Glutamatergic neuron (in vitro differentiated cells): Measurements from ENCODE around the gene SLC38A9. TPM values are rescaled to one million over a fixed set of nuclear protein-coding genes. Genes with fewer than 3 reads are reported as not detected.
"Not testable (repeated sequence)": the region's sequence is repeated elsewhere in the genome, so short reads cannot be mapped to it uniquely, and the experiment has no call there.

ENCODE experiments used
- DNase-seq: peaks from one replicate; pipeline ENCODE4 v3.0.0; 2022
- H3K27ac Mint-ChIP-seq: one replicate; pipeline ENCODE4 v1.8.0; 2020; ENCODE audit warnings: mild to moderate bottlenecking, mixed read lengths, inconsistent platforms; ENCODE audit not compliant: unreplicated experiment
- H3K27me3 Mint-ChIP-seq: one replicate; pipeline ENCODE4 v1.8.0; 2020; ENCODE audit warnings: mild to moderate bottlenecking, moderate library complexity, mixed read lengths, inconsistent platforms; ENCODE audit not compliant: unreplicated experiment
- H3K36me3 Mint-ChIP-seq: one replicate; pipeline ENCODE4 v1.8.0; 2020; ENCODE audit warnings: mild to moderate bottlenecking, mixed read lengths, inconsistent platforms; ENCODE audit not compliant: unreplicated experiment
- H3K4me1 Mint-ChIP-seq: one replicate; pipeline ENCODE4 v1.8.0; 2020; ENCODE audit warnings: mild to moderate bottlenecking, low read depth, mixed read lengths, inconsistent platforms; ENCODE audit not compliant: unreplicated experiment
- H3K4me3 Mint-ChIP-seq: one replicate; pipeline ENCODE4 v1.8.0; 2020; ENCODE audit warnings: mild to moderate bottlenecking, mixed read lengths, inconsistent platforms; ENCODE audit not compliant: unreplicated experiment
- H3K9me3 Mint-ChIP-seq: one replicate; pipeline ENCODE4 v1.8.0; 2020; ENCODE audit warnings: mild to moderate bottlenecking, moderate library complexity, mixed read lengths, inconsistent platforms; ENCODE audit not compliant: unreplicated experiment
- CTCF ChIP-seq: fragments of 200-600 bp; sonication (generic); IDR thresholded peaks from one replicate; pipeline ENCODE4 v1.5.0; 2021; ENCODE audit not compliant: partially characterized antibody, unreplicated experiment
- long read RNA-seq: library from polyadenylated mRNA; unstranded; transcript quantifications from one replicate; pipeline ENCODE4 v2.0.0, GENCODE V29; 2020; ENCODE audit not compliant: unreplicated experiment
- total RNA-seq: library from RNA; stranded (reverse); fragmentation: NEBNext Ultra II Directional; extraction: Animal tissue kit (Norgen Biotek cat#: 25700); gene quantifications from one replicate; pipeline ENCODE4 v1.2.1, GENCODE V29; 2021; ENCODE audit not compliant: unreplicated experiment

Gene SLC38A9
- 40.1 TPM for total RNA-seq
- long read RNA-seq, transcript SLC38A9-202 (16 exons, 2,927 nt): major isoform, 8 of 18 reads
- long read RNA-seq, partial matches to known transcripts: 1 of 18 reads
- long read RNA-seq, other reads (novel, unspliced or antisense): 8 of 18 reads

GRCh38 chr5:55712023-55712859 lies at the start of gene SLC38A9:
TSS of gene SLC38A9 (minus strand) at chr5:55712324. CDS start at chr5:55697958, 14,366 bp downstream.
- H3K4me1 Mint-ChIP-seq: peaks cover 3% of the 10 kb centered on the region
- peaks cover 6% of the 10 kb centered on the region for H3K9me3 Mint-ChIP-seq
- H3K27me3 Mint-ChIP-seq: peaks cover 4% of the 10 kb centered on the region
- DNase-seq: peak; percentile 98
- H3K27ac Mint-ChIP-seq: peak within 1 kb of the TSS; percentile 91
- H3K36me3 Mint-ChIP-seq: peaks cover 6% of the 10 kb centered on the region
- no peak for TF ChIP-seq CTCF
- H3K4me3 Mint-ChIP-seq: peak within 1 kb of the TSS; percentile 99

GRCh38 chr5:55761721-55762120 lies 49.6 kb upstream of the SLC38A9 start:
- H3K4me3 Mint-ChIP-seq: not testable (repeated sequence)

GRCh38 chr5:55758714-55759113 lies 46.6 kb upstream of the SLC38A9 start:
- no peaks in the 10 kb centered on the region for H3K27me3 Mint-ChIP-seq
- DNase-seq: no peak
- H3K27ac Mint-ChIP-seq: no peak overlapping the region
- H3K4me3 Mint-ChIP-seq: no peak overlapping the region
- no peaks in the 10 kb centered on the region for H3K4me1 Mint-ChIP-seq
- TF ChIP-seq CTCF: no peak
- no peaks in the 10 kb centered on the region for H3K9me3 Mint-ChIP-seq
- no peaks in the 10 kb centered on the region for H3K36me3 Mint-ChIP-seq

More at GRCh38 chr5:55761721-55762120, 49.6 kb upstream of the SLC38A9 start:
- not testable (repeated sequence) for H3K27ac Mint-ChIP-seq, DNase-seq, H3K9me3 Mint-ChIP-seq, H3K27me3 Mint-ChIP-seq, H3K36me3 Mint-ChIP-seq, H3K4me1 Mint-ChIP-seq

- Mint-ChIP-seq H3K4me3 (no peak overlapping the region), H3K4me1 (no peaks in the 10 kb centered on the region), H3K27ac (no peak overlapping the region), H3K9me3 (no peaks in the 10 kb centered on the region), H3K36me3 (no peaks in the 10 kb centered on the region), H3K27me3 (no peaks in the 10 kb centered on the region)
- no peak for TF ChIP-seq CTCF
- no peak for DNase-seq
These were observed 46.1 kb upstream of the SLC38A9 start for GRCh38 chr5:55758231-55758630.

- H3K9me3 Mint-ChIP-seq: peaks cover 2% of the 10 kb centered on the region
- H3K36me3 Mint-ChIP-seq: no peaks in the 10 kb centered on the region
- TF ChIP-seq CTCF: no peak
- H3K4me3 Mint-ChIP-seq: no peak overlapping the region
- no peaks in the 10 kb centered on the region for H3K27me3 Mint-ChIP-seq
- DNase-seq: no peak
- no peak overlapping the region for H3K27ac Mint-ChIP-seq
- H3K4me1 Mint-ChIP-seq: no peaks in the 10 kb centered on the region
These were observed 38.4 kb upstream of the SLC38A9 start for GRCh38 chr5:55750499-55750898.
